Astrocyte (in vitro differentiated cells and primary cell): Measurements from ENCODE around the gene TENT5C. TPM values are rescaled to one million over a fixed set of nuclear protein-coding genes. Genes with fewer than 3 reads are reported as not detected.

Experiments
- DNase-seq: peaks from one replicate; pipeline ENCODE4 v3.0.0-alpha.2; 2010; ENCODE audit warnings: low read depth
- FAIRE-seq: peaks from 2 replicates; lab custom pipeline; 2011; peaks lifted over from hg19 to GRCh38; lab: Jason Lieb, UNC
- H2AFZ ChIP-seq: 2 replicates; pipeline ENCODE4 v1.6.0; 2012; ENCODE audit warnings: low read depth, low read length, inconsistent platforms
- H3K27ac ChIP-seq: 2 replicates; pipeline ENCODE4 v1.5.1; 2011; ENCODE audit warnings: low read depth, low read length, inconsistent platforms
- H3K27me3 ChIP-seq: 2 replicates; pipeline ENCODE4 v1.6.0; 2011; ENCODE audit warnings: low read length, inconsistent platforms; ENCODE audit not compliant: insufficient read depth
- H3K36me3 ChIP-seq: 2 replicates; pipeline ENCODE4 v1.5.1; 2011; ENCODE audit warnings: low read length, inconsistent platforms; ENCODE audit not compliant: insufficient read depth
- H3K4me1 ChIP-seq: 2 replicates; pipeline ENCODE4 v1.5.1; 2011; ENCODE audit warnings: low read length, inconsistent platforms; ENCODE audit not compliant: insufficient read depth
- H3K4me2 ChIP-seq: 2 replicates; pipeline ENCODE4 v1.6.0; 2012; ENCODE audit warnings: low read length, inconsistent platforms
- H3K4me3 ChIP-seq: 2 replicates; pipeline ENCODE4 v1.5.1; 2011; ENCODE audit warnings: low read depth, mild to moderate bottlenecking, low read length, inconsistent platforms; ENCODE audit not compliant: insufficient read depth
- H3K79me2 ChIP-seq: 2 replicates; pipeline ENCODE4 v1.6.0; 2012; ENCODE audit warnings: mild to moderate bottlenecking, low read length, inconsistent platforms; ENCODE audit not compliant: insufficient read depth
- H3K9ac ChIP-seq: 2 replicates; pipeline ENCODE4 v1.6.0; 2012; ENCODE audit warnings: mild to moderate bottlenecking, low read length, inconsistent platforms
- H3K9me3 ChIP-seq: 2 replicates; pipeline ENCODE4 v1.5.1; 2012; ENCODE audit warnings: low read depth, mild to moderate bottlenecking, low read length, inconsistent platforms; ENCODE audit not compliant: insufficient read depth
- H4K20me1 ChIP-seq: 2 replicates; pipeline ENCODE4 v1.6.0; 2012; ENCODE audit warnings: low read length, inconsistent platforms; ENCODE audit not compliant: insufficient read depth
- H3K27ac Mint-ChIP-seq: one replicate; pipeline ENCODE4 v1.8.0; 2021; ENCODE audit warnings: mild to moderate bottlenecking, mixed read lengths; ENCODE audit not compliant: unreplicated experiment
- H3K27me3 Mint-ChIP-seq: one replicate; pipeline ENCODE4 v1.8.0; 2021; ENCODE audit warnings: low read depth, mixed read lengths; ENCODE audit not compliant: unreplicated experiment
- H3K36me3 Mint-ChIP-seq: one replicate; pipeline ENCODE4 v1.8.0; 2021; ENCODE audit warnings: low read depth, mixed read lengths; ENCODE audit not compliant: unreplicated experiment
- H3K4me1 Mint-ChIP-seq: one replicate; pipeline ENCODE4 v1.8.0; 2021; ENCODE audit warnings: low read depth, mixed read lengths; ENCODE audit not compliant: unreplicated experiment
- H3K4me3 Mint-ChIP-seq: one replicate; pipeline ENCODE4 v1.8.0; 2021; ENCODE audit warnings: mild to moderate bottlenecking, moderate library complexity, mixed read lengths; ENCODE audit not compliant: unreplicated experiment
- H3K9me3 Mint-ChIP-seq: one replicate; pipeline ENCODE4 v1.8.0; 2021; ENCODE audit warnings: mild to moderate bottlenecking, mixed read lengths; ENCODE audit not compliant: unreplicated experiment
- EZH2 ChIP-seq: IDR thresholded peaks from 2 replicates; pipeline ENCODE4 v1.6.1; 2012; ENCODE audit warnings: mild to moderate bottlenecking, low read length, inconsistent platforms; ENCODE audit not compliant: insufficient read depth
- total RNA-seq: library from RNA; stranded (reverse); gene quantifications from 2 replicates; pipeline ENCODE4 v1.2.1, GENCODE V29; 2021
- TF ChIP-seq, protein P1 (sequence below): IDR thresholded peaks from 2 replicates; pipeline ENCODE4 v1.5.1; 2011; ENCODE audit warnings: low read depth, mild to moderate bottlenecking, inconsistent platforms, low read length, moderate library complexity; ENCODE audit not compliant: insufficient read depth

The TENT5C gene
- total RNA-seq, 1 donor from 2014 or later = 0.77 TPM

DNA sequence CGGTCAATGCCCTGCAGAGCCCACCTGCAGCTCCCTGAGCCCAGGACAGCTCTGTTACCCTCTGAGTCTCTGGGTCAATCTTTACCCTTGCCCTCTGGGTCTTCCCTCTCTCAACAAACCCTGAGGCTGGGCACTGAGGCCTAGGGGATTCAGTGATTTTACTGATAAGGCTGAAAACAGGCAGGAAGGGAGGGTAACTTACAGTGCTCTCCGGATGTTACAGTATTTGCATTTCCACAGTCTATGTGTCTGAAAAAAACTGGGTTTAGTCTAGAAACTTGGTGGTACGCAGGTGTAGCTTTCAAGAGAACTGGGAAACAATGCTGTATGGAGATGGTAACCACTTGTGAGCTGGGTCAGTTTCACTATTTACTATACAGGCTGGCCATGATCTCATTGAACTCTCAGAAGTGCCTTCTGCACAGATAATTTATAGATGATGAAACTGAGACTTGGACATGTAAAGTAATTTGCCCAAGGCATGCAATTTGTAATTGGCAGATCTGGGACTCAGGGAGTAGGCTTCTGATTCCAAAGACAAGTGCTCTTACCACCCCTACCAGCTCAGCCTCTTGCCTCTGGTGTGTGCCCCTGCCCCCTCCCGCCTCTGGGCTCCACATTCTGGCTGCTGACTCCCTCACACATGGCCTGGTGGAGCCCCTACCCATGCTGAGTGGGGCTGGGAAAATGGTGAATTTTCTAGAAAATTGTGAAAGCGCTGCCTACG is 48.8 kb downstream of the TENT5C start:
- no peak for DNase-seq
- no peak for FAIRE-seq
- peaks cover 3% of the 10 kb centered on the region for H3K9me3 Mint-ChIP-seq
- no peak overlapping the region for H3K4me2 ChIP-seq
- H3K27ac Mint-ChIP-seq = no peak overlapping the region
- no peaks in the 10 kb centered on the region for H3K36me3 Mint-ChIP-seq
- no peaks in the 10 kb centered on the region for H4K20me1 ChIP-seq
- H3K4me3 ChIP-seq = no peak overlapping the region
- no peak overlapping the region for H3K9ac ChIP-seq
- peaks cover 29% of the 10 kb centered on the region for H3K4me1 Mint-ChIP-seq
- no peaks in the 10 kb centered on the region for H3K9me3 ChIP-seq
- H3K27ac ChIP-seq = no peak overlapping the region
- H3K36me3 ChIP-seq = no peaks in the 10 kb centered on the region
- TF ChIP-seq, protein P1, sequence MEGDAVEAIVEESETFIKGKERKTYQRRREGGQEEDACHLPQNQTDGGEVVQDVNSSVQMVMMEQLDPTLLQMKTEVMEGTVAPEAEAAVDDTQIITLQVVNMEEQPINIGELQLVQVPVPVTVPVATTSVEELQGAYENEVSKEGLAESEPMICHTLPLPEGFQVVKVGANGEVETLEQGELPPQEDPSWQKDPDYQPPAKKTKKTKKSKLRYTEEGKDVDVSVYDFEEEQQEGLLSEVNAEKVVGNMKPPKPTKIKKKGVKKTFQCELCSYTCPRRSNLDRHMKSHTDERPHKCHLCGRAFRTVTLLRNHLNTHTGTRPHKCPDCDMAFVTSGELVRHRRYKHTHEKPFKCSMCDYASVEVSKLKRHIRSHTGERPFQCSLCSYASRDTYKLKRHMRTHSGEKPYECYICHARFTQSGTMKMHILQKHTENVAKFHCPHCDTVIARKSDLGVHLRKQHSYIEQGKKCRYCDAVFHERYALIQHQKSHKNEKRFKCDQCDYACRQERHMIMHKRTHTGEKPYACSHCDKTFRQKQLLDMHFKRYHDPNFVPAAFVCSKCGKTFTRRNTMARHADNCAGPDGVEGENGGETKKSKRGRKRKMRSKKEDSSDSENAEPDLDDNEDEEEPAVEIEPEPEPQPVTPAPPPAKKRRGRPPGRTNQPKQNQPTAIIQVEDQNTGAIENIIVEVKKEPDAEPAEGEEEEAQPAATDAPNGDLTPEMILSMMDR = no peak
- TF ChIP-seq EZH2 = no peak
- peaks cover 15% of the 10 kb centered on the region for H3K27me3 Mint-ChIP-seq
- peaks cover 5% of the 10 kb centered on the region for H3K4me1 ChIP-seq
- H3K79me2 ChIP-seq = no peaks in the 10 kb centered on the region
- no peak overlapping the region for H3K4me3 Mint-ChIP-seq
- H3K27me3 ChIP-seq = peaks cover 3% of the 10 kb centered on the region
- no peak overlapping the region for H2AFZ ChIP-seq

DNA sequence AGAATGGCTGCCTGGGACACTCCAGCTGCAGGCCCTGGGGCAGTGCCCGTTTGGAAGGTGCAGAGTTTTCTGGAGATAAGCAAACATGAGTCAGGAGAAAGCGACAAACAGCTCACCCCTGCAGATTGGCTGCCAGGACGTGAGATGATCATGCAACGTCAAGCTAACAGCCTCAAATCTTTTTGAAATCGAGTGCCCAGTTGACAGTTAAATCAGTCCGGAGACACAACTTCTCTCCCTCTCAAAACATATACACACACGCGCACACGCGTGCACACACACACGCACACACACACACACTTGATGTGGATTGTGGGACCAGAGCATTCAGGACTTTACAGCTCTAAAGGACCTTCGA is 49.4 kb downstream of the TENT5C start:
- Mint-ChIP-seq H3K36me3 (no peaks in the 10 kb centered on the region), H3K9me3 (peaks cover 3% of the 10 kb centered on the region), H3K27me3 (peaks cover 15% of the 10 kb centered on the region), H3K4me1 (peaks cover 29% of the 10 kb centered on the region), H3K27ac (no peak overlapping the region), H3K4me3 (no peak overlapping the region)
- no peak overlapping the region for H3K9ac ChIP-seq
- H3K79me2 ChIP-seq = no peaks in the 10 kb centered on the region
- no peaks in the 10 kb centered on the region for H3K9me3 ChIP-seq
- no peak overlapping the region for H2AFZ ChIP-seq
- peaks cover 5% of the 10 kb centered on the region for H3K4me1 ChIP-seq
- TF ChIP-seq EZH2 = no peak
- TF ChIP-seq, protein P1 = no peak
- FAIRE-seq = no peak
- H3K4me2 ChIP-seq = no peak overlapping the region
- peaks cover 3% of the 10 kb centered on the region for H3K27me3 ChIP-seq
- no peaks in the 10 kb centered on the region for H3K36me3 ChIP-seq
- no peaks in the 10 kb centered on the region for H4K20me1 ChIP-seq
- H3K27ac ChIP-seq = no peak overlapping the region
- DNase-seq = no peak
- H3K4me3 ChIP-seq = no peak overlapping the region

DNA sequence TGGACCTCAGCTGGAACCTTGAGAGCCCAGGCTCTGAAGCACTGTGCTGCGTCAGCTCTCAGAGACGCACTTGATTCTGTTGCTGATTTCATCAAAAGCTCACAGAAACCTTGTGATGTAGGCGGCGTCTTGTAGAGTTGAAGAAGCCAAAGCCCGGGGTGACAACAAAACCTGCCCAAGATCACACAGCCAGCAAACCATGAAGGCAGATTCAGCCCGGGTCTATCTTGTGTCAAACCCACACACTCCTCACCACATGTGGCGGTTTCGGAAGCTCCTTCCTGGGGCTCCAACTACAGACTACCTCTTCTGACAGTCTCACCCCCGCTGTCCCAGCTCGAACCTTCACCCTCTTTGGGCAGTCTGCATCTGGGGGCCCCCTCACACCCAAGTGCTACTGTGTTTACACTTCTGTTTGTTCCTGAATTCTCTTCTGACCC is 50.4 kb downstream of the TENT5C start:
- Histone ChIP-seq H3K9me3 (no peaks in the 10 kb centered on the region), H3K27ac (no peak overlapping the region), H3K79me2 (no peaks in the 10 kb centered on the region), H3K4me2 (no peak overlapping the region), H3K36me3 (no peaks in the 10 kb centered on the region), H3K9ac (no peak overlapping the region), H3K4me3 (no peak overlapping the region), H2AFZ (no peak overlapping the region), H4K20me1 (no peaks in the 10 kb centered on the region), H3K27me3 (peaks cover 3% of the 10 kb centered on the region), H3K4me1 (peaks cover 5% of the 10 kb centered on the region)
- no peak for DNase-seq
- no peak for FAIRE-seq
- Mint-ChIP-seq H3K9me3 (peaks cover 2% of the 10 kb centered on the region), H3K4me3 (no peak overlapping the region), H3K27ac (peak overlapping the region; percentile 20), H3K27me3 (peaks cover 12% of the 10 kb centered on the region), H3K4me1 (peaks cover 29% of the 10 kb centered on the region), H3K36me3 (no peaks in the 10 kb centered on the region)
- TF ChIP-seq EZH2 = no peak
- TF ChIP-seq, protein P1 = no peak
